ENCODE measurements around the gene EPDR1.

EPDR1 gene

GRCh38 chr7:37920305-37920848 is at the start of gene EPDR1:
TSS of gene EPDR1 (plus strand) at chr7:37920640. CDS start at chr7:37920940, 300 bp downstream.
- no peak for TF ChIP-seq YY1 (IDR thresholded peaks at IDR 0.05; ENCODE audit: low read depth)
- no peak for TF ChIP-seq USF1 (IDR thresholded peaks at IDR 0.05)
- no peak for TF ChIP-seq RAD21 (IDR thresholded peaks at IDR 0.05; ENCODE audit: low read depth)
- TF ChIP-seq REST (IDR thresholded peaks at IDR 0.05; ENCODE audit: low read depth): no peak
- no peak for TF ChIP-seq CEBPB (IDR thresholded peaks at IDR 0.05)
- TF ChIP-seq CREB1 (IDR thresholded peaks at IDR 0.05; ENCODE audit: low read depth): no peak
- no peak for TF ChIP-seq NFIC (IDR thresholded peaks at IDR 0.05)

- TF ChIP-seq RAD21 (IDR thresholded peaks at IDR 0.05; ENCODE audit: low read depth) (no peak), TCF12 (IDR thresholded peaks at IDR 0.05; ENCODE audit: low read depth) (no peak), EGR1 (IDR thresholded peaks at IDR 0.05) (no peak), FOXM1 (IDR thresholded peaks at IDR 0.05; ENCODE audit: borderline replicate concordance, low read depth) (no peak)
Measured at GRCh38 chr7:37882086-37882485, 38.4 kb upstream of the EPDR1 start.

GRCh38 chr7:37893359-37893758 is 27.1 kb upstream of the EPDR1 start:
- no peak for TF ChIP-seq YY1 (IDR thresholded peaks at IDR 0.05; ENCODE audit: low read depth)
- no peak for TF ChIP-seq MAX (IDR thresholded peaks at IDR 0.05)
- TF ChIP-seq USF1 (IDR thresholded peaks at IDR 0.05): no peak
- TF ChIP-seq EGR1 (IDR thresholded peaks at IDR 0.05): no peak
- no peak for TF ChIP-seq FOXM1 (IDR thresholded peaks at IDR 0.05; ENCODE audit: borderline replicate concordance, low read depth)
- TF ChIP-seq TCF12 (IDR thresholded peaks at IDR 0.05; ENCODE audit: low read depth): no peak
- TF ChIP-seq EP300 (IDR thresholded peaks at IDR 0.05; ENCODE audit: borderline replicate concordance): no peak
- no peak for TF ChIP-seq TEAD4 (IDR thresholded peaks at IDR 0.05)
- TF ChIP-seq REST (IDR thresholded peaks at IDR 0.05; ENCODE audit: low read depth): no peak
- TF ChIP-seq RAD21 (IDR thresholded peaks at IDR 0.05; ENCODE audit: low read depth): no peak
- TF ChIP-seq CEBPB (IDR thresholded peaks at IDR 0.05): no peak
- no peak for TF ChIP-seq ZBTB7A (IDR thresholded peaks at IDR 0.05; ENCODE audit: low read depth)
- TF ChIP-seq CREB1 (IDR thresholded peaks at IDR 0.05; ENCODE audit: low read depth): no peak

- TF ChIP-seq USF1 (IDR thresholded peaks at IDR 0.05): no peak
- TF ChIP-seq REST (IDR thresholded peaks at IDR 0.05; ENCODE audit: low read depth): no peak
- no peak for TF ChIP-seq RAD21 (IDR thresholded peaks at IDR 0.05; ENCODE audit: low read depth)
- no peak for TF ChIP-seq NFIC (IDR thresholded peaks at IDR 0.05)
- no peak for TF ChIP-seq FOXM1 (IDR thresholded peaks at IDR 0.05; ENCODE audit: borderline replicate concordance, low read depth)
- TF ChIP-seq YY1 (IDR thresholded peaks at IDR 0.05; ENCODE audit: low read depth): no peak
- no peak for TF ChIP-seq TAF1 (IDR thresholded peaks at IDR 0.05; ENCODE audit: low read depth)
- no peak for TF ChIP-seq TCF12 (IDR thresholded peaks at IDR 0.05; ENCODE audit: low read depth)
- TF ChIP-seq EP300 (IDR thresholded peaks at IDR 0.05; ENCODE audit: borderline replicate concordance): no peak
- TF ChIP-seq CEBPB (IDR thresholded peaks at IDR 0.05): no peak
- TF ChIP-seq TEAD4 (IDR thresholded peaks at IDR 0.05): no peak
- no peak for TF ChIP-seq MAX (IDR thresholded peaks at IDR 0.05)
- no peak for TF ChIP-seq CREB1 (IDR thresholded peaks at IDR 0.05; ENCODE audit: low read depth)
- no peak for TF ChIP-seq EGR1 (IDR thresholded peaks at IDR 0.05)
Measured at GRCh38 chr7:37894671-37895070, 25.8 kb upstream of the EPDR1 start.
